GM21515 (cell line): Measurements from ENCODE around the gene ASCC1.

Experiments used
- ATAC-seq: cut with Tn5 transposase; IDR thresholded peaks from one replicate; pipeline ENCODE4 v1.9.1; 2021; ENCODE audit not compliant: unreplicated experiment

Gene ASCC1

GRCh38 chr10:72105098-72105475 is 111.0 kb downstream of the ASCC1 start:
- ATAC-seq = no peak

GRCh38 chr10:72104472-72105097 is 111.5 kb downstream of the ASCC1 start:
- no peak for ATAC-seq

GRCh38 chr10:72099600-72099921 is 116.5 kb downstream of the ASCC1 start:
- no peak for ATAC-seq

- no peak for ATAC-seq
Observed at GRCh38 chr10:72098836-72099599, 117.1 kb downstream of the ASCC1 start.

GRCh38 chr10:72098301-72098835 is 117.7 kb downstream of the ASCC1 start:
- no peak for ATAC-seq

GRCh38 chr10:72097448-72098300 is 118.4 kb downstream of the ASCC1 start:
- no peak for ATAC-seq

GRCh38 chr10:72096115-72097000 is 119.7 kb downstream of the ASCC1 start:
- ATAC-seq = no peak

GRCh38 chr10:72095195-72095594 is 120.9 kb downstream of the ASCC1 start:
- no peak for ATAC-seq

GRCh38 chr10:72094574-72094973 is 121.5 kb downstream of the ASCC1 start:
- ATAC-seq = no peak

- ATAC-seq = no peak
Observed at GRCh38 chr10:72093450-72093849, 122.6 kb downstream of the ASCC1 start.

- ATAC-seq = no peak
Observed at GRCh38 chr10:72092987-72093386, 123.1 kb downstream of the ASCC1 start.

- no peak for ATAC-seq
Observed at GRCh38 chr10:72092171-72092924, 123.7 kb downstream of the ASCC1 start.

- ATAC-seq = no peak
Observed at GRCh38 chr10:72090326-72090725, 125.8 kb downstream of the ASCC1 start.

GRCh38 chr10:72089618-72090017 is 126.5 kb downstream of the ASCC1 start:
- no peak for ATAC-seq

- no peak for ATAC-seq
Observed at GRCh38 chr10:72088889-72089575, 127.0 kb downstream of the ASCC1 start.

- ATAC-seq = no peak
Observed at GRCh38 chr10:72087969-72088888, 127.8 kb downstream of the ASCC1 start, which contains the start of gene SPOCK2. TSS of gene SPOCK2 (minus strand) at chr10:72088551. CDS start at chr10:72088328, 223 bp downstream.

GRCh38 chr10:72087392-72087968 is 128.6 kb downstream of the ASCC1 start:
- ATAC-seq = no peak
